NCI-H146 treated with DMSO at 0.1 percent for 48 hours (cell line): ENCODE data around the gene WBP2.
"Not testable (repeated sequence)": the region's sequence is repeated elsewhere in the genome, so short reads cannot be mapped to it uniquely, and the experiment has no call there.

Experiments
- DNase-seq: peaks from one replicate; lab custom pipeline; 2025; ENCODE audit not compliant: unreplicated experiment; lab: John Stamatoyannopoulos, UW

The WBP2 gene

DNA sequence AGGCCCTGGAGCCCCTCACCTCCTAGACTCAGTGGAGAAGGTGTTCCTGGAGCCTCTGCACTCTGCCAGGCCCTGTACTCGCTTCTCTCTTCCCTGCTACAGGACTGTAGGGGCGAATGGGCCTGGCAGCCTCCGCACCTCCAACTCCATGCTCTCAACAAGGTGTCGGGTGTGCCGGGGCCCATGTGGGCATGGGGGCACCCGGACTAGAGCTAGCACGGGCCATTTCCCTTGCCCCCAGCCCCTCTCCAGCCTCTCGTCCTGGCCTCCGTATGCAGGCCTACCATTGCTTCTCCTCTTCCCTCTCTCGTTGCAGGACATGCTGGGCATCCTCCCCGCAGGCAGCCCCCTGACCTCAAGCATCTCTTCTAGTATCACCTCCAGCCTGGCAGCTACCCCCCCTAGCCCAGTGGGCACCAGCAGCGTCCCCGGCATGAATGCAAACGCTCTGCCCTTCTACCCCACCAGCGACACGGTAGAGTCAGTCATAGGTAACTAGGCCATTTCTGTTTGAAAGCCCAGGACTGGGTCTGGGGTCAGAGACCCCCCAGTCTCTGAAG, 36.7 kb downstream of the WBP2 start:
- DNase-seq = no peak

DNA sequence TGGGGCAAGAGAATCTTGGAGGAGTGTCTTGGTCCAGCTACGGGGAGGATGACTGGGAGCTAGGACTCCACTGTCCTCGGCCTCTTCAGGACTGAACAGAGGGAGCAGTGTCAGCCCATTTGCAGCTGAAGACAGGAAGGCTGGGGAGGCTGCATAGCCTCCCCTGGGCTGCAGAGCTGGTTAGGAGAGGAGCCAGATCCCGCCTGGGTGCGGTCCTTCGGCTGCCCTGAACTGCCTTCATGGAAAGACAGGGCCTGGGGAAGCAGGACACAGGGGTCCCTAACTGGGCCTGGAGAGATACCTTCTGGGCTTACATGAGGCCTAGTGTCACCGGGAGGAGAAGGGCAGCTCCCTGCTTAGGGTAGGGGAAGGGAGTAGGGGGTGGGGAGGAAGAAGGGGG, 37.6 kb downstream of the WBP2 start:
- no peak for DNase-seq

DNA sequence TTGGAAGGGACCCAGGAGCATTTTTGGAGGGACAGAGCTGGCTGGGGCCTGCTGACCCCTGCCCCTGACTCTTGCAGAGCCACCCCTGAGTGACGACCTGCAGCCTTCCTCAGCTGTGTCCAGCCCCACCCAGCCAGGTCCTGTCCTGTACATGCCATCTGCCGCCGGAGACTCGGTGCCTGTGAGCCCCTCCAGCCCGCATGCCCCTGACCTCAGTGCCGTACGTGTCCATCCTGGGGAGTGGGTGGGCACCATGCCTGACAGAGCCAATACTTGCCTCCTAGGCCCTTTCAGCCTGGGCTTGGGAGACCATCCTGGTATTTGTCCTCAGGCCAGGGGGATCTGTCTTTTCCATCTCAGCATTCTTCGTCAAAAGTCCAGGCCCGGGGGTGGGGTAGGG, 38.4 kb downstream of the WBP2 start:
- DNase-seq = no peak

DNA sequence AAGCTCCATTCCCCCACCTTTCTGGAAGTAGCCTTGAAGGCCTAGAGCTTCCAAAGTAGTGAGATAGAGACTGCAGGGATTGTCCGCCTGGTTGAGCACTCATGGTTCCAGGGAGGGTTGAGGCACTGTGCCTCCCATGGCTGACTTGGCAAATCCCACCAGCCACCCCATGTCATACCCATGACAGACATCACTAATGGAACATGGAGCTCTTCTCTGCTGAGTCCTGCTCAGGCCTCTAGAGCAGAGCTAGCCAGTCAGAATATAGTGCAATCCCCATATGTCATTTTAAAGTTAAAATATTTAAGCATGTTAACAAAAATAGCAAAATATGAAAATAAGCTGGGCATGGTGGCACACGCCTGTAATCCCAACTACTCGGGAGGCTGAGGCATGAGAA, 39.7 kb downstream of the WBP2 start:
- DNase-seq = no peak

DNA sequence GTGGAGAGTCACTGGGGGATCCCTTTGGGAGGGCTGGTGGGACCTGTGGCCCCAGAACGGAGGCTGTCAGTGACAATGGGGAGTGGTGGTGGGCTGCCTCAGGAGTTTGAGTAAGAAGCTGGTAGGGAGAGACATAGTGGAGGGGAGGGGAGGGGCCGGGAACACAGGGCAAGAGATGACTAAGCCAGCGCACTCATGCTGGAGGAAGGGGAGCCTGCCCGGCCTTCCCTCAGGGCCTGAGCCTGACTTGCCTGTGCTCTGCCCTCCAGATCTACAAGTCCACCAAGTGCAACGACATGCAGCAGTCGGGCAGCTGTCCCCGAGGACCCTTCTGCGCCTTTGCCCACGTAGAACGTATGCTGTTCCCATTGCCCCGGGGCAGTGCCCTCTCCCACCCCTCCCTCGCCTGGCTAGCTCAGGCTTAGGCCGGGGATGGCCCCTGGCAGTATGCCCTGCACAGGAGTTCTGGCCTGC, 40.2 kb downstream of the WBP2 start:
- no peak for DNase-seq

DNA sequence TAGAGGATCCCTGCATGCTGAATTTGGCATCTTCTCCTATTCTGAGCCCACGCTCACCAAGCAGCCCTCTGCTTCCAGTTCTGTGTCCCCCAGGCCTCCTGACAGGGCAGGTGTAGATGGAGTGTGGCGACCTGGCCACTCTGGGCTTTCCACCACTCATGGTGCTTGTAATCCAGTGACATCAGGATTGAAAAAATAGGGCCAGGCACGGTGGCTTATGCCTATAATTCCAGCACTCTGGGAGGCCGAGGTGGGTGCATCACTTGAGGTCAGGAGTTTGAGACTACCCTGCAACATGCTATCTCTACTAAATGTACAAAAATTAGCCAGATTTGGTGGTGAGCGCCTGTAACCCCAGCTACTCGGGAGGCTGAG, 41.1 kb downstream of the WBP2 start:
- DNase-seq = no peak

DNA sequence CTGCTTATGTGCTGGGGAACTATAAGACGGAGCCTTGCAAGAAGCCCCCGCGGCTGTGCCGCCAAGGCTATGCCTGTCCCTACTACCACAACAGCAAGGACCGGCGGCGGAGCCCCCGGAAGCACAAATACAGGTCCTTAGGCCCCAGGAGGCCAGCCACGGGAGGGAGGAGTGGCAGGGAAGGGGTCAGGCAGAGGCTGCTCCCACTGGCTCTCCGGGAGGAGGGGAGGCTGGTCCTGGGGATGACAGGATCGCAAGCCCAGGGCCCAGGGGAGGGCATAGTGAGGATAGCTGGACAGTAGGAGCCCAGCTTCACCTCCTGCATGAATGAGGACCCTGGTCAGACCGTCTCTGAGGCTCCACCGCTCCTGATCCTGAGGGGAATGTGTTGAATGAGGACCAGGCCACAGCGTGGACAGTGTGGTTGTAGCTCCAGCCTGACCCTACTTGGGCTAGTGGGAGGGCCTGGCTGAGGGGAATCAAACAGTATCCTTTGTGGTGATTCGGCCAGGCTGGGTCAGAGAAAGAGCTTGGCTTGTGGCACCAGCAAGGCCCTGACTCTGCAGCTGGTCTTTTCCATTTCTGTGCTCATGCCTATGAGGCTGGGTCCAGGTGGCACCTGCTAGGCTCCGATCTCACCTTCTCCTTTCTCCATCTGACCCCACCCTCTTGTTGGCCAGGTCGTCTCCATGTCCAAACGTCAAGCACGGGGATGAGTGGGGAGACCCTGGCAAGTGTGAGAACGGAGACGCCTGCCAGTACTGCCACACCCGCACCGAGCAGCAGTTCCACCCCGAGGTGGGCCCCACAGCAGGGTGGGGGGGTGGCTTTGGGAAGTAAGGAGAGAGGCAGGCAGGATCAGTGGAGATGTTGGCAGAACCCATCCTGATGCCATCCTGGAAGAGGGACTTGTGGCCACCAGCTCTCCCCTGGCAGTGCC, 41.8 kb downstream of the WBP2 start:
- DNase-seq = no peak

DNA sequence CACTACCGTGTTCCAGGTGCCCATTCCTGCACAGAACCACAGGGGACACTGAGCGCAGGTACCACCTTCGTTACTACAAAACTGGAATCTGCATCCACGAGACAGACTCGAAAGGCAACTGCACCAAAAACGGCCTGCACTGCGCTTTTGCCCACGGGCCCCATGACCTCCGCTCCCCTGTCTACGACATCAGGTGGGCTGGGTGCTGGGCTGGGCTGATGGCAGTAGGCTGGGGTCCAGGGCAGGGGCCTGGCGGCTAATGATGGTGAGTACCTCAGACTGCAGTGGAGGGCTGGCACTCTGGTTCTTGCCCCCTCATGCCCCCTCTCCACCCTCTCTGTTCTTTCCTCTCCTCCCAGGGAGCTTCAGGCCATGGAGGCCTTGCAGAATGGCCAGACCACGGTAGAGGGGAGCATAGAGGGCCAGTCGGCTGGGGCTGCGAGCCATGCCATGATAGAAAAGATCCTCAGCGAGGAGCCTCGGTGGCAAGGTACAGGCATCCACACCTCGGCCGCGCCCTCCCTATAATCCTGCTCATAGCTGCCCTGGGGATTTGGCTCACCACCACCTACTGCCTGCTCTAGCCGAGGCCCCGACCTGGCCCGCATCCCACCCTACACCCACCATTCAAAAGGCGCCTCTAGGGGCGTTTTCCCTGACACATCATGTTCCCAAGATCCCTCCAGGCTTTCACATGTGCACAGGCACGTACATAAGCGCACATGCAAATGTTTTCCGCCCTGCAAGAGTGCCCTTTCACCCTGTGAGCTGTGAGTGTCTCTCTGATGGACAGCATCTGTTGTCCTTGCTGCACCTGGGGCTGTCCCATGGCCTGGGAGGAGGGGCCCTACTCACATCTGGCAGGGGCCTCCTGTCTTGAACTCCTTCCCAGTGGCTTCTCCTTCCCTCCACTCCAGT, 42.8 kb downstream of the WBP2 start:
- DNase-seq = no peak

DNA sequence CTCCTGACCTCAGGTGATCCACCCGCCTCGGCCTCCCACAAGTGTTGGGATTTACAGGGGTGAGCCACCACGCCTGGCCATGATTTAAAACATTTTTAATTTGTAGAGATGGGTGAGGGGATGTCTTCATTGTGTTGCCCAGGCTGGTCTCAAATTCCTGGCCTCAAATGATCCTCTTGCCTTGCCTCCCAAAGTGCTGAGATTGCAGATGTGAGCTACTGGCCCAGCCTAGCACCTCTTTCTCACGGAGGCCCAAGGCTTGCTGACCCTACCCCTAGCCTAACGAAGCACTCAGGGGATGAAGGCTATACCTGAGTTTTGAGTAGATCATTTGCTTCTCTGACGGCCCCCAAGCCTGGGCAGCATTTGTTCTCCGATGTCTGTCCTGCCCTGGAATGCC, 44.0 kb downstream of the WBP2 start:
- DNase-seq = no peak

DNA sequence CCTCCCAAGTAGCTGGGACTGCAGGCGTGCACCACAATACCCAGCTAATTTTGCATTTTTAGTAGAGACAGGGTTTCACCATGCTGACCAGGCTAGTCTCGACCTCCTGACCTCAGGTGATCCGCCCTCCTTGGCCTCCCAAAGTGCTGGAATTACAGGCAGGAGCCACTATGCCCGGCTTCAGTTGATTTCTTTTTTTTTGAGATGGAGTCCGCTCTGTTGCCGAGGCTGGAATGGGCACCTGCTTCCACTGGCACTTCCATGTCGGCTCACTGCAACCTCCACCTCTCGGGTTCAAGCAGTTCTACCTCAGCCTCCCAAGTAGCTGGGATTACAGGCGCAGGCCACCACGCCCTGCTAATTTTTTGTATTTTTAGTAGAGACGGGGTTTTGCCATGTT, 44.4 kb downstream of the WBP2 start:
- not testable (repeated sequence) for DNase-seq

DNA sequence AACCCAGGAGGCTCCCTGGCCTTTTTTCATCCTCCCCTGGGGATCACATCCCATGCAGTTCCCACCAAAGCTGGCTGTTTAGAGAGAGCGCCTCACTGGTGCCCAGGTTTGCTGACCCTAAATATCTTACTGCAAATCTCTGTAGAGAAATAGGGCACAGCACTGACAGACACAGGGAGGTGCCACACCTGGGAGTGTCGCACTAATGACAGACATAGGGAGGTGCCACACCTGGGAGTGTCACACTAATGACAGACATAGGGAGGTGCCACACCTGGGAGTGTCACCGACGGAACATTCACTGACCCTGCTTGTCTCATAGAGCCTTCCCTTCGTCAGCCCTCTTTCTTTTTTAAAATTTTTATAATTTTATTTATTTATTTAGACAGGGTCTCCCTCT, 44.9 kb downstream of the WBP2 start:
- no peak for DNase-seq

DNA sequence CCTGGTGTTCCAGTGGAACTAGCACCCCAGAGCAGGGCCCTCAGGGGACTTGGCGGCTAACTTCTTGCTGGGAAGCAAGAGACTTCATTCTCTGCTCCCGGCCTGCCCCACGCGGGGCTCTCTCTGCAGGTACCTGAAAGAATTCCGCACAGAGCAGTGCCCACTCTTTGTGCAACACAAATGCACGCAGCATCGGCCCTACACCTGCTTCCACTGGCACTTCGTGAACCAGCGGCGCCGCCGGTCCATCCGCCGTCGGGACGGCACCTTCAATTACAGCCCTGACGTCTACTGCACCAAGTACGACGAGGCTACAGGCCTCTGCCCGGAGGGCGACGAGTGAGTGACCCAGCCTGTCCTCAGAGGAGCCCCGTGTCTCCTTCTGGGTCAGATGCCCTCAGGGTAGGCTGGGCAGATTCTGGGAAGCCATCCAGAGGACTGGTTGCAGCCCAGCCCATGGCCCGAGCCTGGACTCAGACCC, 45.5 kb downstream of the WBP2 start:
- no peak for DNase-seq

DNA sequence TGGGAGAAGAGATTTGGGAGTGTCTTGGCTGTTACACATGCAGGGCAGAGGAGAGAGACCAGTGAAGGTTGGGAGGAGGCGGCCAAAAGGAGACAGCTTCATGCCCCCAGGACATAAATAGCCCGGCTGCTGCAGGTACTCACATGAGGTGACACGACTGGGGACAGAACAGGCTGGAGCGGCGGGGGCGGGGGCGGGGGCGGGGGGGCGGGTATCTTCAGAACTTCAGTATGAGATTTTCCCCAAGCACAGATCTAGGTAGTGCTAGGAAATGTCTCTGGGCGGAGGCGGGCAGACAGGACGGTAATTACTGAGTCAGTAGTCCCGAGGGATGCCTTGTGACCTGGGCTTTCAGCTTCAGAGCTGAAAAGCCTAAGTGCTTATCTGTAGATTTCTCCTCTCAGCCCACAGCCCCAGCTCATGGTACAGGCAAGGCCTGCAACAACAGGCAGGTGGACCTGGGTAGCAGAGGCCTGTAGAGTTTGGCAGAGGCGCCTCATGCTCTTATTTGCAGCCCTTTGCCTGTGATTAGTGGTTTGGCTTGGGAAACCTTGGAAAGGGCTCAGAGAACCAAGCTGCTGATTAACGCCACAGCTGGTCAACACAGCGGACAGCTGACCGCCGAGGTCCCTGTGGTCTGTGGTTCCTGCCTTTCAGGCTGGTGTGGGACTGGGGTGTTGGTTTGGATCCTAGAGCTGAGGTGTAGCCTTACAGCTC, 46.1 kb downstream of the WBP2 start:
- no peak for DNase-seq

DNA sequence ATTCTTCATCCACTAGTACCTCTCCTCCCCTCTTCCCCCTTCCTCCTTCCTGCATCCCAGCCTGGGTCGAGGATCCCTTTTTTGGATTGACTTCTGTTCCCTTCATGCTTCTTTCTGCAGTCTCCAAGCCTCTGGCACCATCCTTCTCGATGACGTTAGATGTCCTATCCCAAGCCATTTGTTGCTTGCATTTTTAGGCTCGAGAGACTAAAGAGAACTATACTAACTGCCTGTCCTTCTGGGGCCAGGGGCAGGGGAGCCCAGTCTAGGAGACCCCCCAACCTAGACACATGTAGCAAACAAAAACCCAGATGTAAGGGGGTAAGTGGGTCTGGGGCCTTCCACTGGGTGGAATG, 46.6 kb downstream of the WBP2 start:
- no peak for DNase-seq

DNA sequence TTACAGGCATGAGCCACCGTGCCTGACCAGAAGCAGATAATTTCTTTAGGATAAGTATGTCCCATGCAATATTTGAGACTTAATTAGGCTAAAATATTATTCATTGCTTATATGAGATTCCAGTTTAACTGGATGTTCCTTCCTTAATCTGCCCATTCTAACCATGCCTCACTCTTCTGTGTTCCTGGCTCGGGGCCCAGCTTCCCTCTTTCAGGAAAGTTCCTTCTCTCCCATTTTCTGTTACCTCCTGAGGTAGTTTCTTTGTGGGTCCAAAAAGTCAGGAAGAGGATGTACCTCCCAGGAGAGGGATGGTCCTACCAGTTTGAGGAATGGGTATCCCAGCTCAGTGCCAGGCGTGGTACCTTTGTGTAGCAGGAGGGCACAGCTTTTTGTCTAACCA, 47.3 kb downstream of the WBP2 start:
- DNase-seq = no peak

DNA sequence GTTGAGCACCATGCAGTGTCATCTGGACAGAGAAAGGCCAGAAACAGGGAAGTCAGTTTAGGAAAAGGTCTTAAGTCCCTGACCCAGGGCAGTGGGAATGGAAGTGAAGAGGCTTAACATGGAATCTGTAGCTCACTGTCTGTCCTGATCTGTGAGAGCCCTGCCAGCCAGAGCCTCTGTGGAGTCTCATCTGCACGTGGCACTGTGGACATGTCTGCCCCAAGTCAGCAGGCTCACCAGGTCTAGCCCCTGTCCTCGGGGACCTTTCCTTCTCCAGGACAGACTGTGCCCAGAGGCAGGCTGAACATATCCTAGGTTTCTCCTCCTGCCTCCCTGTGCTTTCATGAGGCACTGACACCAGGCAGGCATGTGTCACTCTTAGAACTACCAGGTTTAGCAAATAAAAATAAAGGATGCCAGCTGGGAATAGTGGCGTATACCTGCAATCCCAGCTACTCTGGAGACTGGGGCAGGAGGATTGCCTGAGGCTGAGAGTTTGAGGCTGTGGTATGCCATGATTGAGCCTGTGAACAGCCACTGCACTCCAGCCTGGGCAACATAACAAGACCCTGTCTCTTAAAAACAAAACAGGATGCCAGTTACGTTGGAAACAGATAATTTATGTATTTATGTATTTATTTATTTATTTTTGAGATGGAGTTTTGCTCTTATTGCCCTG, 48.2 kb downstream of the WBP2 start:
- no peak for DNase-seq

DNA sequence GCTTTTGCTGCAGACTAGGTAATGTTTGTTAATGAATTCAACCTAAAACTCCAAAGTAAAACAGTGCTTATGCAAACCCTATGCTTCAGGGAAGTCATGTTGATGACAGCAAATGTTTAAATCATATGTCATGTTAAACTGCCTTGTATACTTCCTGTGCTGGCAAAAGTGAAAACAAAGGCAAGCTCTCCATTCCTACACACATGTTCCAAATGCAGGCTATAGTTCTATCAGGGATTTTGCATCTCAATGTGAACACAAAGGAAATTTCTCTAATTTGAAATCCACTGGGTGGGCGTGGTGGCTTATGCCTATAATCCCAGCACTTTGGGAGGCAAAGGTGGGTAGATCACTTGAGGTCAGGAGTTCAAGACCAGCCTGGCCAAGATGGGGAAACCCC, 51.3 kb downstream of the WBP2 start:
- DNase-seq = no peak

DNA sequence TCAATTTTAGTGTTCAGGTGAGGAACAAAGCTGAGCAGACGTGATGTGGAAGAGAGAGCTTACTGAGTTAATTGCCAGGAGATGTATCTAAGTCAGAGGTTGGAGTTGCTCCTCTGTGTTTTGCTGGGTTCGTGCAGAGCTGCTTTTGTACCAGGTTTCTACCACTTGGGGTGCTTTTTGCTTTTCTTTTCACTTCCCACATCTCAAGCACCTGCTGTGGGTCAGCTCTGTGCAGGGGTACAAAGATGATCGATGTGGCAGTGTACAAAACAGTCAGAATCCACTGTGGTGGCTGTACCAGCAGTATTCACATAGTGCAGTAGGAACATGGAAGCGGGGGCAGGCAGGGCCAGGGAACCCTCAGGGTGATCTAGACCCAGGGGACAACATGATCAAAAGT, 55.7 kb downstream of the WBP2 start:
- no peak for DNase-seq

DNA sequence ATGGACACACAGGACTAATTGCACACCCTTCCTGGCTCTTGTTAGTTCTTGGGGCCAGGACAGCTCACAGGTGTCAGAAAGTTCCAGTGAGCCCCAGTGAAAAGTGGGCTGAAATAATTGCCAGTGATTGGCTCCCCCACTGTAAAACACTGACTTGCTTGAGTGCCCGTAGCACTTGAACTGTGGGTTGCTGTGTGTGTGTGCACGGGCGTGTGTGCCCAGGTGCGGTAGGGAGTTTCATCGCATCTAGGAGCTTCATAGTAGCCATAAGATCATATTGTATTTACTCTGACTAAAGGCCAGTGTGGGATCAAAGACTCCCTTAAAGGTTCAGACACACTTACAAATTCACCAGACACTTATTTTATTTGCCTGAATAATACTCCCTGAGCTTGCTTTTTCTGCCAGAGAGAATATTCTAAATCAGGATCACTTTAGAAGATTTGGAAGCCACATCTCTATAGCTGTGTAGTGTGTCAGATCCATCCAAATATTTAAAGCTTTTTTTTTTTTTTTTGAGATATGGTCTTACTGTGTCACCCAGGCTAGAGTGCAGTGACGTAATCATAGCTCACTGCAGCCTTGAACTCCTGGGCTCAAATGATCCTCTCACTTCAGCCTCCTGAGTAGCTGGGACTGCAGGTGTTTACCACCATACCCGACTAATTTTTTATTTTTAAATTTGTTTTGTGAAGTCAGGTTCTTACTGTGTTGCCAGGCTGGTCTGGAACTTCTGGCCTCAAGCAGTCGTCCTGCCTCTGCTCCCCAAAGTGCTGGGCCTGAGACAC, 59.1 kb downstream of the WBP2 start:
- no peak for DNase-seq
